Activated CD8-positive, alpha-beta memory T cell treated with anti-CD3 and anti-CD28 coated beads, Interleukin-2, amount 50 U/mL, for 24 hours (primary cell): ENCODE data around the gene PHF2.

Experiments
- DNase-seq: peaks from one replicate; pipeline ENCODE4 v3.0.0-alpha.2; 2020; ENCODE audit errors: extremely low read depth

Gene PHF2

GRCh38 chr9:93576258-93577077 lies at the start of gene PHF2:
Gene PHF2 (plus strand): TSS chr9:93576584. CDS start chr9:93576774, 190 bp downstream.
- DNase-seq, result no peak

- no peak for DNase-seq
Measured at GRCh38 chr9:93531374-93531773, 45.0 kb upstream of the PHF2 start.

GRCh38 chr9:93532141-93532540 lies 44.2 kb upstream of the PHF2 start:
- DNase-seq, result no peak

GRCh38 chr9:93533863-93534262 lies 42.5 kb upstream of the PHF2 start:
- DNase-seq, result no peak

- DNase-seq, result no peak
Measured at GRCh38 chr9:93536167-93536566, 40.2 kb upstream of the PHF2 start.

- DNase-seq, result no peak
Measured at GRCh38 chr9:93536874-93537273, 39.5 kb upstream of the PHF2 start.

- no peak for DNase-seq
Measured at GRCh38 chr9:93540305-93540704, 36.1 kb upstream of the PHF2 start.

- no peak for DNase-seq
Measured at GRCh38 chr9:93541005-93541404, 35.4 kb upstream of the PHF2 start.

- no peak for DNase-seq
Measured at GRCh38 chr9:93541581-93542349, 34.6 kb upstream of the PHF2 start.

- no peak for DNase-seq
Measured at GRCh38 chr9:93543117-93543516, 33.3 kb upstream of the PHF2 start.

GRCh38 chr9:93546356-93546755 lies 30.0 kb upstream of the PHF2 start:
- no peak for DNase-seq

GRCh38 chr9:93549611-93550010 lies 26.8 kb upstream of the PHF2 start:
- DNase-seq, result no peak

- DNase-seq, result no peak
Measured at GRCh38 chr9:93552923-93553322, 23.5 kb upstream of the PHF2 start.

GRCh38 chr9:93555370-93555769 lies 21.0 kb upstream of the PHF2 start:
- DNase-seq, result no peak

- no peak for DNase-seq
Measured at GRCh38 chr9:93557366-93558137, 18.8 kb upstream of the PHF2 start.

- no peak for DNase-seq
Measured at GRCh38 chr9:93558503-93558902, 17.9 kb upstream of the PHF2 start.

GRCh38 chr9:93560991-93561390 lies 15.4 kb upstream of the PHF2 start:
- no peak for DNase-seq

GRCh38 chr9:93562157-93562556 lies 14.2 kb upstream of the PHF2 start:
- no peak for DNase-seq

- DNase-seq, result no peak
Measured at GRCh38 chr9:93565089-93565488, 11.3 kb upstream of the PHF2 start.

GRCh38 chr9:93566408-93567270 lies 9.7 kb upstream of the PHF2 start:
- peak; percentile 97 for DNase-seq

GRCh38 chr9:93567271-93567959 lies 9.0 kb upstream of the PHF2 start:
- DNase-seq, result no peak
